UCSD-AML1 (cell line): Measurements from ENCODE around the gene MTCL1.

Source experiments
- DNase-seq: peaks from one replicate; lab custom pipeline; 2025; ENCODE audit not compliant: unreplicated experiment; lab: John Stamatoyannopoulos, UW

Gene MTCL1

DNA sequence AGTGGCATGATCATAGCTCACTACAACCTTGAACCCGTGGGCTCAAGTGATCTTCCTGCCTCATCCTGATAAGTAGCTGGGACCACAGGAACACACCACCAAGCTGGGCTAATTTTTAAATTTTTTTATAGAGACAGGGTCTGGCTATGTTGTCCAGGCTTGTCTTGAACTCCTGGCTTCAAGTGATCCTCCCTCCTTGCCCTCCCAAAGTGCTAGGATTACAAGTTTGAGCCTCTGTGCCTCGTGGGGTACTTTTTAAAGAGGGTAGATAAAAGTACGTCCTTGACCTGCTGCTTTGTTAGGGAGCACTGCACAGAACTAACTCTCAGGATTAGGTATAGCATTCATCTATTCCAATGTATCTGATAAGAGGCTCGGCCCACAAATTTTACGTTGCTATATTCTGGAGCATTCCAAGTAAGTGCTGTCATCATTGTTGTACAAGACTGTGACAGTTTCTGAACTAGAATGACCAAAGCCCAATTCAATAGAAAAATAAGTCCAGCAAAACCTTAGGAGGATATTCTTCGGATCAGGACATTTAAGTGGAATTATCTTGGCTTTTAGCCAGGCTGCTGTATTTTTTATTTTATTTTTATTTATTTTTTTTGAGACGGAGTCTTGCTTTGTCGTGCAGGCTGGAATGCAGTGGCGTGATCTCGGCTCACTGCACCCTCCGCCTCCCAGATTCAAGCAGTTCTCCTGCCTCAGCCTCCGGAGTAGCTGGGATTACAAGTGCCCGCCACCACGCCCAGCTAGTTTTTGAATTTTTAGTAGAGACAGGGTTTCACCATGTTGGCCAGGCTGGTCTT, 4.1 kb downstream of the MTCL1 start:
- DNase-seq = no peak

DNA sequence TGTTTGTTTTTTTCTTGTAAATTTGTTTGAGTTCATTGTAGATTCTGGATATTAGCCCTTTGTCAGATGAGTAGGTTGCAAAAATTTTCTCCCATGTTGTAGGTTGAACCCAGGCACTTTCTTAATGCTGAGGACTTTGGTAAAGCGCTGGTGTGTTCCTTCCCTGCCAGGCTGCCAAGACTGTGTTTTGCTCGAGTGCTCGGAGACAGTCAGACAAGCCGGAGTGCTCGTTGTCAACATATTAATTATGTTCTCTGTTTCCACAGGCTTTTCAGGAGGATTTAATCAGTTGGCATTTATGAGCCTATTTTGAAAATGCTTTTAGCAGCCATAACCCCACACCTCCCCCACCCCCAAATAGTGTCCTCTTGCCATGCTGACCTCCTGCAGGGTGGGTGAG, 6.4 kb downstream of the MTCL1 start:
- DNase-seq = no peak

DNA sequence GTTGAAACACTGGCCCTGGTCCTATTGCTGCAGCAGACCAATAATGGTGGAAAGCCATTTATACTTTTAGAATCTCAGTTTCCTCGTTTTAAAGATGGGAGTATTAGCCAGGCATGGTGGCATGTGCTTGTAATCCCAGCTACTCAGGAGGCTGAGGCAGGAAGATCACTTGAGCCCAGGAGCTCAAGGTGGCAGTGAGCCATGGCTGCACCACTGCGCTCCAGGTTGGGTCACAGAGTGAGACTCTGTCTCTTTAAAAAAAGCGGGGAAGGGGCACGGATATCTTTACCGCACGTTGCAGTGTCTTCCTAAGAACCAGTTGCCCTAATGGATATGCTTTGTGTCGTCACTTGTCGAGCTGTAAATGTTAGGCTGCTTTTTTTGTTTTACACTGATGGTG, 8.3 kb downstream of the MTCL1 start:
- no peak for DNase-seq

DNA sequence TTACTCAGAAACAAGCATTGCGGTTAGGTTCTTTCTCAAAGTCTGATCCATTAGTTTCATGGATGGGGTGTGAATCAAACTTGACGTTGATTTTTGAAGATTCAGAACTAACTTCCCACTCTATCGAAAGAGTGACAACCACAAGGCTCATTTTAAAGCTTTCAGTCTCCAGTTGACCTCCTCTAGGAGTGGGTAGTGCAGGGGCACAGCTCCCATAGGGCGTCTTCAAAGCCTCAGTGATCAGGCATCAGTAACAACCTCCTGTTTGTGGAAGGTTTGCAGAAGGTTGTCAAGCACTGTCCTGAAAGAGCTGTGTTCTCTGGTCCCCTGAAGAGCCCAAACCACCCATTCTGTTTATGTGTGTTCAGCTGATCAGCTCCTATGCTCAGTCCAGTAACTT, 10.2 kb downstream of the MTCL1 start:
- DNase-seq = no peak

DNA sequence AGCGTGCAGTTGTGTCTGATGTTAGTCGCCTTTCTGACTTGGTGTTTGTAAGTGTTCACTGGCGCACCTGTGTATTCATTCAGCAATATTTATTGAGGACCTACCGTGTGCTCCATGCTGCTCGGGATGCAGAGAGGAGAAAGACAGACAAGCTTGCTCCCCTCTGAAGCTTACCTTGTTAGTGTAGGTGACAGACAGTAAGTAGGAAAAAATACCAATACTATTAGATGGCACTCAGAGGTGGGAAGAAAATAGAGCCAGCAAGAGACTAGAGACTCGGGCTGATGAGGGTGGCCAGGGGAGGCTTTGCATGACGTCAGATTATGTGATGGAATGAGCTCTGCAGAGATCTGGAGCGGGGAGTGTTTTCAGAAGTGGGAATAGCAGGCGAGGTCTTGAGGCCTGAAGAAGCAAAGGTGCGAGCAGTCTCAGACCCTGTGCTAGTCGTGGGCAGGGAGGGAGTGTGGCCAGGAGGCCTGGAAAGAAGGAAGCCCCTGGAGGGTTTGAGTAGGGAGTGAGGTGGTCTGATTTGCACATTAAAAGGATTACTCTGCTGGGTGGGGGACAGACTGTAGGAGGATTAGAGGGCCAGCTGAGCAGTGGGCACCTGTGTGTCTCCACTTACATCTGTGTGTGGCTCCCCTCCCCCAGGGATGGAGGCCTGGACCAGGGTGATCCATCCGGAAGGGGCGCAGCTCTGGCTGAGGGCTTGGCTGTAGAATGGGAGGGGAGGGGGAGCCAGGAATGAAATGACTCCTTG, 11.8 kb downstream of the MTCL1 start:
- no peak for DNase-seq

DNA sequence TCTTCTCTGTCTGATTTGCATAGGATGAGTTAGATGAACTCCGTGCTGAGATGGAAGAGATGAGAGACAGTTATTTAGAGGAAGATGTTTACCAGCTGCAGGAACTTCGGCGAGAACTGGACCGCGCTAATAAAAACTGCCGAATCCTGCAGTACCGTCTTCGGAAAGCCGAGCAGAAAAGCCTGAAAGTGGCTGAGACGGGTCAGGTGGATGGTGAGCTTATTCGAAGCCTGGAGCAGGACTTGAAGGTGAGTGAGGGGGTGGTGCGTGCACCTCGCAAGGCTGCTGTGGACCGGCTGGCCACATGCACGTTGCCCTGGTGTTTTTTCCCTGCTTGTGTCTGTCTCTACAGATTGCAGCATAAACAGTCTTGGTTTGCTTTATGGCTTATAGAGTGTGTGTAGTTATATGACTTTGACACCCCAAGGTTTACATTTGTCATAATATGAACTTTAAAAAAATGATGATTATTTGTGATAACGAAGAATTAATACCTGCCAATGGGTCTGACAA, 13.1 kb downstream of the MTCL1 start:
- no peak for DNase-seq

DNA sequence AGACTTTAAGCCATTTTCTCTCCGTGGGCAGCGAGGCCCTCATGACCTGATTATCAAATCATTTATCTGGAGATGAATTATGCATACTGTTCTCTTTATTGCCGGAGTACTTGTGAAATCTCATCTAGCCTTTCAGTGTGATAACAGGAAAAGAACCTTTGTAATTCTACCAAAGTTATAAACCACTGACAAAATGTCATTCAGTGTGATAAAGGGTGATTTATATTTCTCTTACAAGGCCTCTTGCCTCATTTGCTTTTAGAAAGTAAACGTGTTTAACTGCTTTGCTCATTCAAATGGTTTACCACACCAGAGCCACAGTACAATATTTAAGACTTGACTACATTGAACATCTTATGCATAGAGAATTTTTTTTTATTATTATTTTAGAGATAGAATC, 13.8 kb downstream of the MTCL1 start:
- no peak for DNase-seq

DNA sequence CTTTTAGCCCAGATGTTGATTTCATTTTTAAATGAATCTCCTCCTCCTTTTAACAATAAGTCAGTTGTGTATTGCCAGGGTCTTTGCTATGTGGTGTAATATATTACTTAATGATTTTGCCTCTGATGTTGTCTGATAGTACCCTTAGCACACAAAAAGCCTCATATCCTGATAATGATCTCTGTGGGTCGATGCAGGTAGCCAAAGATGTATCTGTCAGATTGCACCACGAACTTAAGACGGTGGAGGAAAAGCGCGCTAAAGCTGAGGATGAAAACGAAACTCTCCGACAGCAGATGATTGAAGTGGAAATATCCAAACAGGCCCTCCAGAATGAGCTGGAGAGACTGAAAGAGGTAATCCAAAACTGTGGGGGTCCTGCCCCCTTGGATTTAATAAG, 14.8 kb downstream of the MTCL1 start:
- DNase-seq = no peak

DNA sequence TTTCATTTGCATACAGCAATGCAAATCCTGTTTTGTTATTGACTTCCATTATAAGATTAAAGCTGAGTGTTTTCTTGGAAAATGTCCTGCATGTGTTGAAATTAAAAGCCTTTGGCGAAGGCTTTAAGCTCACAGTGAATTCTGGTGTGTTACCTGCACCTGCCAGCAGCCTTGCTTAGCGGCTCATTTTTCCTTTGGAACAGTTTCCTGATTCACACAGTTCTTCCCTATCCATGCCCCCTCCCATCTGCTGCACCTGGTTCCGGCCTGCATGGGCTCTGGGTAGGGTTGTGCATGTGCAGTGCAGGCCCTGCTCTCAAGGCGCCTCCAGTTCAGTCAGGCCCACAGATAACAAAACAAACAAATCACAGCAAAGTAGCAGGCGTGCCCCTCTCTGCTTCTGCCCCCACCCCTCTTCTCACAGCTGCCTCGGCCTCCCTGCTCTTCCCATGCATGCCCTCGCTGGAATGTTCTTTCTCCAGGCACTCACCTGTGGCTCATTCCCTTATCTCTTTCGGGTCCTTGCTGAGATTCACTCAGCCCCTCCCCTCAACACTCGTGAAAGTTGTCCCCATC, 15.8 kb downstream of the MTCL1 start:
- no peak for DNase-seq

DNA sequence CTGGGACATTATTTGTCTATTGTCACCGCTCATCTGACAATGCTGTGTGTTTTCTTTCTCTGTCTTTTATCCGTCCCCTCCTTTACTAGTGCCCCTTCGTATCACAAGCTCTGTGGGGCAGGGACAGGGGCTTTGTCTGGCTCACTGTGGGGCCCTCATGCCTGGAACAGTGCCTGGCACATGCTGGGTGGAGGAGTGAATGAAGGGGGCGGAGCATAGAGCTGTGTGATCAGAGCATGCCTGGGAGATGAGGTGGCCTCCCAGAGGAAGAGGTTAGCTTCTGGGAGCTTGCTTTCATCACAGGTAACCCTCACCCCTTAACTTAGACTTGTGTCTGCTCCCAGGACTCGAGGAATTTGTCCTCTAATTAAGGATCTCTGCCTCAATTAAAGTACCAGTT, 16.4 kb downstream of the MTCL1 start:
- no peak for DNase-seq

DNA sequence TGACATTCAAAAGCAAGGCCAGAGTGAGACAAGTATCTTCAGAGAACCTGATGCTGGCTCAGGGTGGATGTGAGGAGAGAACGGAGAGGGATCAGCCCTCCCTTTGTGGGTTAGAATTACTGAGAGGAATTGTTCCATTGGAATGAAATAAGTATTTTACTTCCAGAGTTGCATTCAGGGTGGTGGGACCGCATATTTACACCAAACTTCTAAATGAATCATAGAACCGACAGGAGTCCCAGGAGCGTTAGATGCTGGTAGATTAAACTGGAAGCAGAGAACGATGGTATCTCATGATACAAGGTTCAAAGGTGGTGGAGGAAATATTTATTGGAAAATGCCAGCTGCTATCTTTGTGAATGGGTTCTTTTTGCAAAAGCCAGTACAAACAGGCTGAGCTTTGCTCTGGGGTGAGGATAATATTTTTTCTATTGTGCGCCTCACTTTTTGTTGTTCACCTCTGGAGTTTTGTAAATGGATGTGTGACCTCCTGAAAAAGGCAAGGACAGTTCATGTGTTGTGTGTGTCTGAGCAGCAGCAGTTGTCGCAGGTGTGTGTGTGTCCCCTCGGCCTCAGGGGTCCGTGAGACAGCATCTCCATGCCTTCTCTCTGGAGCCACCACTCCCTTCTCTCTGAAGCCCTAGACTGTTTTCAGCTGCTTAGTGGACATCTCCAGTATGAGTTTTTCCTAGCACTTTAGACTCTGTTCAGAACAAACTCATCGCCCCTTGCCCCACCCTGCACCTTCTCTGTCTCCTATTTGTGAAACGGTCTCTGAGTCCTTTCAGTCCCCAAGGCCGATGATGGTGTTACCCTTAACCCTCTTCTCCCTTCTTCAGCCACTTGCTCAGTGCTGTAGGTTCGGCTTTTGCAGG, 17.8 kb downstream of the MTCL1 start:
- no peak for DNase-seq

DNA sequence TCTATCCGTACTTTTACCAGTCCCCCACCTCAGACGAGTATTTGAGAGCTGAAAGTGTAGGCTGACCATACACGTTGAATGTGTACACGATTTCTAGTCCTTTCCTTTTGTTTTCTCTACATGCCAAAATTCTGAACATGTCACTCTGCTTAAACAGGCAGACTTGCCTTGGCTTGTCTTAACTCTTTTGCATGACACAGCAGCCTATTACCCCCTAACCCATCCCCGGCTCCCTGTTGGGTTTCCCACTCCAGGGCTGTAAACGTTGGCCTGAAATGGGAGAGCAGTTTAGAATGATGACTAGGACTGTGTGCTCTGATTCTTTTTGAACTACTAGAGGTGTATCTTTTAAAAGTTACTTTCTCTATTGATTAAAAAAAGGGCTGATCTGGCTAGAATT, 19.1 kb downstream of the MTCL1 start:
- no peak for DNase-seq

DNA sequence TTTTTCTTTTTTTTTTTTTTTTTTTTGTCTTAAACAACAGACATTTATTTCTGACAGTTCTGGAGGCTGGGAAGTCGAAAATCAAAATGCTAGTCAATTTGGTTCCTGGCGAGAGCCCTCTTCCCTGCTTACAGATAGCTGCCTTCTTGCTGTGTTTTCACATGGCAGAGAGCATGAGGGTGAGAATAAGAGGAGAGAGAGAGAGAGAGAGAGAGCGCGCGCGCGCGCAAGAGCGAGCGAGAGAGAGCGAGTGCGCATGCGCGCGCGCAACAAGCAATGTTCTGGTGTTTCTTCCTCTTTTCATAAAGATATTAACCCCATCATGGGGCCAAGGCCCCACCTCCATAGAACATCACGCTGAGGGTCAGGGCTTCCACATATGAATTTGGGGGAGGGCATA, 20.9 kb downstream of the MTCL1 start:
- DNase-seq = no peak

DNA sequence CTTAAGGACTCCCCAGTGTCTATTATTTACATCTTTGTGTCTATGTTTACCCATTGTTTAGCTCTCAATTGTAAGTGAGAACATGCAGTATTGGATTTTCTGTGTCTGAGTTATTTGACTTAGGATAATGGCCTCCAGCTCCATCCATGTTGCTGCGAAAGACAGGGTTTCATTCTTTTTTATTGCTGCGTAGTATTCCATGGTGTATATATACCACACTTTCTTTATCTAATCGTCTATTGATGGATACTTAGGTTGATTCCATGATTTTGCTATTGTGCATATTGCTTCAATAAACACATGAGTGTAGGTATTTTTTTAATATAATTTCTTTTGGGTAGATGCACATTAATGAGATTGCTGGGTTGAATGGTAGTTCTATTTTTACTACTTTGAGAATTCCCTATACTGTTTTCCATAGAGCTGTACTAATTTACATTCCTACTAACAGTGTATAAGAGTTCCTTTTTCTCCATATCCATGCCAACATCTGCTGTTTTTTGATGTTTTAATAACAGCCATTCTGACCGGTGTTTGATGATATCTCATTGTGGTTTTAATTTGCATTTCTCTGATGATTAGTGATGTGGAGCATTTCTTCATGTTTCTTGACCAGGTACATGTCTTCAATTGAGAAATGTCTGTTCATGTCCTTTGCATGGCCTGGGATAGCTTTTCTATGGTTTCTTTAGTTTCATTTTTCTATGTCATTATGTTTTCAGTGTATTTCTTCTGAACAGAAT, 21.8 kb downstream of the MTCL1 start:
- DNase-seq = no peak

DNA sequence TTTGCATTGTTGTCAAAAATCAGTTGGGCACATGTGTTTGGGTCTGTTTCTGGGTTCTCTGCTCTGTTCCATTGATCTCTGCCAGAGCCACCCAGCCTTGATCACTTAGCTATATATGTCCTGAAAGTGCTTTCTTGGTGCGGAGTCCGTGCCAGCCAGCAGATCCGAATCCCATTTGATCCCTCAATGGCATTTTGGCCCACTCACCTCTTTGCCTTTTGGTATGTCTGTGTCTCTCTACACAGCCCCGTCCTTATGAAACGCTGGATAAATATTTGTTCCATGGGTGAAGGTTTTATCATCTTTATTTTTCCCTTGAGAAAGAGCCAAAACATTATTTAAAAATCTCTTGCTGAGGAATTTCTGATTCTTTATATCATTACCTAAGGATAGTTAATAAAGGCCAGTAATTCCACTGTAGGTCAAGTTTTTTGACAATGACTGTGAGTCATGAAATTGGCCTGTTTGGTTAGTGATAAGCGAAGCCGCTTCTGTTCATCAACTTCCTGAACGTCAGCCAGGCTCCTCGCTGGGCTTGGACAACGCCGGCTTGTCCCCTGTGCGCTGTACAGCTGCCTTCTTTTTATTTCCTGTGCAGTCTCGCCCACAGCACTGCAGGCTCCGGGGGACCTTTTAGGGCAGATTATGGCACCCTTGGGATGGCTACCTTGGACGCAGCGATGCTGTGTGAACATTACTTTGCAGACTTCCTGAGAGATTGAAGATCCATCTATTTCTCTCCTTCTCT, 24.9 kb downstream of the MTCL1 start:
- peak; percentile 67 for DNase-seq

DNA sequence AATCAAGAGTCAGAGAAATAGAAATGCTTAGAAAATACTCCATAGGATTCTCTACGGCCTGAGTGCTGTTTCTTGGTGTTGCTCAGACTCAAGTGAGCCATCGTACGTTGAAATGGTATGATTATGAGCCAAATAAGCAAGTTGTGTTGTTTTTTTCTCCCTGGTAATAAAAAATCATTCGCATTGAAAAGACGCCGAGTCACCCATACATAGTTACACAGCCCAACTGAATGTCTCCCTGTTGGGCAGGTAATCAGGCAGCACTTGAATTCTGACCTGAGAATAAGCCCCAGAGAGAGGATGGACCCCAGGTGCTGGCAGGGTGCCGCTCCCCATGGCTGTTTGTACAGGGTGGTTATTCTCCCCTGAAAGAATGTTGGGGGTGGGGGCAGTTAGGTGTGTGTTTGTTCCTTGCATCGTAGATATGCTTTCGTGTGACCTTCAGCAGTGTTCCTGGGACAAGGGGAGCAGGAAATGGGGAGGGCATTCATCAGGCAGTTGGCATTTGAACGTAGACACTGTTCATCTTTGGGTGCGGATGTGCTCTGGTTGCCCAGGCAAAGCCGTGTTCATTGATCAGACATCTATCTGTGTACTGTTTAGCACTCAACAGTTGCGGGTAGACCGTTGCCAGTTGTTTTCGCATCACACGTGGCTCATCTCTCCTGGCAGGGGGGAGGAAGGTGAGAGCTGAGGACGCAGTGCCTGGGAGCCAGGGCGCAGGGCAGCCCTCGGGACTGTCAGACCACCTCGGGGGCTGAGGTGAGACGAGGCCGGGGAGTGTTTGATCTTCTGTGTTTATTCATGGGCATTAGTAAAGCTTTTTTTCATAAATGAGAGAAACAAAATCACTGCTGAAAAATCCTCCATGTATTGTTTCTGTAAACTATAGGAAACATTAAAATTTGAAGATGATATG, 27.3 kb downstream of the MTCL1 start:
- DNase-seq = no peak

DNA sequence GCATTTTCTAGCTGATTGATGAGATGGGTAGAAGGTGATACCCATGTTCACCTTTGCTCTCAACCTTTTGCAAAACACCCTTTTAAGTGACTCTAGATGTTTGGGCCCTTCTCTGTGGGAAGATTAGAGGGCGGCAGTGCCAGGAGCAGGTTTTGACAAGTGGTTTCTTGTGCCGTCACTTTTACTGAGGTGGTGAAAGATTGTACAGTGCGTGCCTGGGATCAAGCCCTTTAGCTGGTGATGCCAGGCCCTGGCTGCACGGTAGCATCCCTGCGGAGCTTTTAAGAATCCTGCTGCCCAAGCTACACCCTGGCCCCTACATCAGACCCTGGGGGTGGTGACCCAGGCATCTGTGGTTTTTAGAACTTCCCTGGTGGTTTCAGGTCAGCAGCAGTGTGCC, 29.1 kb downstream of the MTCL1 start:
- no peak for DNase-seq

DNA sequence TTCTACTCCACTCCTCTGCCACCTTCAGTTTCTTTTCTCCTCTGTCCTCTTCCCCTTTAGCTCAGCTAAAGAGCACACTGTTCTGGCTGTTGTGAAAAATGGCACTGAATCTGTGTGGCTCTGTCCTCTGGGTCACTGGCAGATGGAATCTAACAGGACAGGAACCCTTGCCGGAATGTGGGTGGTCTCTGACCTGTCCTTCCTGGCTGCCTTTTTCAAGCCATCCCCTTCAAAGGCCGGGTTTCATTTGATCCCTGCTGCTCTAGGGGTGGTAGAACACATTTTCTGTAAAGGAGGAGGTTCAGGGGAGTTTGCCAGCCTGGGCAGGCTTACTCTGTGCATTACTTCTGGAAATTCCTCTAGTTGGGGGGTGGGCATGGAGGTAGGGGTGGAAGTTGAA, 29.9 kb downstream of the MTCL1 start:
- no peak for DNase-seq

DNA sequence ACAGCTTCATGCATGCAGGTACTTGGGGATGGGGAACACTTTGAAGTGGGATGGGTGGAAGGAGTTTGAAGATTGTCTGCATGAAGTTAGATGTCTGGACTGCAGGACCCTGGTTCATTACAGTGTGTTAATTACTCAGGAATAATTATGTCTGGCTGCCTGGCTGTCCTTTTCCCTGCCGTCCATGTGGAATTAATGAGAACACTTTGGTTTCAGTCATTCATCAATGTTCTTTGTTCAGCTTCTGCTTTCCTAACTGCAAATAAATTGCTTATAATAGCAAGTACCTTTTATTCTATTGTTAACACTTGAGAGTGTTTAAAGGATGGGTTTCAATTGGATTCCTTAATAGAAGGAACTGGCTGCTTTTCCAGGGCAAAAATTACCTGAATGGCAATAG, 35.8 kb downstream of the MTCL1 start:
- no peak for DNase-seq
